PFSK-1 (cell line): ENCODE measurements around the gene NLRP4.

ENCODE experiments used
- FOXP2 ChIP-seq: optimal IDR thresholded peaks from 2 replicates; pipeline ENCODE3; 2011; ENCODE audit warnings: borderline replicate concordance, control low read depth, inconsistent platforms; ENCODE audit not compliant: insufficient read depth; ENCODE audit errors: extremely low read length, extremely low read depth
- POLR2AphosphoS5 ChIP-seq: IDR thresholded peaks from 2 replicates; pipeline ENCODE4 v1.6.1; 2012; ENCODE audit warnings: low read depth, mild to moderate bottlenecking, control low read depth, low read length, moderate library complexity
- SIN3A ChIP-seq: IDR thresholded peaks from 2 replicates; pipeline ENCODE4 v1.6.1; 2012; ENCODE audit warnings: mild to moderate bottlenecking, low read length, moderate library complexity, borderline replicate concordance; ENCODE audit not compliant: insufficient read depth
- TAF1 ChIP-seq: IDR thresholded peaks from 2 replicates; pipeline ENCODE4 v1.6.1; 2012; ENCODE audit warnings: low read length, control low read depth, borderline replicate concordance; ENCODE audit not compliant: insufficient read depth
- TF ChIP-seq, protein P1 (sequence below), 2 experiments: IDR thresholded peaks; 2 replicates each; pipeline versions ENCODE4 v1.6.1 to v1.8.0; 2011 to 2012; ENCODE audit warnings: low read depth in 2 of 2, low read length in 2 of 2, control low read depth in 1 of 2, inconsistent platforms in 1 of 2, mild to moderate bottlenecking in 1 of 2, moderate library complexity in 1 of 2; ENCODE audit not compliant: insufficient read depth in 1 of 2

The NLRP4 gene

DNA sequence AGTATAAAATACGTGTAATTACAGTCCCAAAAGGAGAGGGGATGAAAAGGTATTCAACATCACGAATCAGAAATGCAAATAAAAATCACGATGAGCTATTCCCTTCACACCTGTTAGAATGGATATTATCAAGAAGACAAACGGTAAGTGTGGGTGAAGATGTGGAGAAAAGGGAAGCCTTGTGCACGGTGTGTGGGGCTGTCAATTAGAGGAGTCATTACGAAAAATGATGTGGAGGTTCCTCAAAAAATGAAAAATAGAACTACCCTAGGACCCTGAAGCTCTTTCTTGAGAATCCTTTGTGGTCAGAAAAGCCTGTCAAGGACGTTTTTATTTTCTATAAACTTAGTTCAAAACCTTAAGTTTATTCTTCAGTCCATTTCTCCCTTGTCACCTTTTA lies 23.9 kb upstream of the NLRP4 start:
- TF ChIP-seq SIN3A (no peak), FOXP2 (no peak), TAF1 (no peak), POLR2AphosphoS5 (no peak)
- TF ChIP-seq, protein P1, sequence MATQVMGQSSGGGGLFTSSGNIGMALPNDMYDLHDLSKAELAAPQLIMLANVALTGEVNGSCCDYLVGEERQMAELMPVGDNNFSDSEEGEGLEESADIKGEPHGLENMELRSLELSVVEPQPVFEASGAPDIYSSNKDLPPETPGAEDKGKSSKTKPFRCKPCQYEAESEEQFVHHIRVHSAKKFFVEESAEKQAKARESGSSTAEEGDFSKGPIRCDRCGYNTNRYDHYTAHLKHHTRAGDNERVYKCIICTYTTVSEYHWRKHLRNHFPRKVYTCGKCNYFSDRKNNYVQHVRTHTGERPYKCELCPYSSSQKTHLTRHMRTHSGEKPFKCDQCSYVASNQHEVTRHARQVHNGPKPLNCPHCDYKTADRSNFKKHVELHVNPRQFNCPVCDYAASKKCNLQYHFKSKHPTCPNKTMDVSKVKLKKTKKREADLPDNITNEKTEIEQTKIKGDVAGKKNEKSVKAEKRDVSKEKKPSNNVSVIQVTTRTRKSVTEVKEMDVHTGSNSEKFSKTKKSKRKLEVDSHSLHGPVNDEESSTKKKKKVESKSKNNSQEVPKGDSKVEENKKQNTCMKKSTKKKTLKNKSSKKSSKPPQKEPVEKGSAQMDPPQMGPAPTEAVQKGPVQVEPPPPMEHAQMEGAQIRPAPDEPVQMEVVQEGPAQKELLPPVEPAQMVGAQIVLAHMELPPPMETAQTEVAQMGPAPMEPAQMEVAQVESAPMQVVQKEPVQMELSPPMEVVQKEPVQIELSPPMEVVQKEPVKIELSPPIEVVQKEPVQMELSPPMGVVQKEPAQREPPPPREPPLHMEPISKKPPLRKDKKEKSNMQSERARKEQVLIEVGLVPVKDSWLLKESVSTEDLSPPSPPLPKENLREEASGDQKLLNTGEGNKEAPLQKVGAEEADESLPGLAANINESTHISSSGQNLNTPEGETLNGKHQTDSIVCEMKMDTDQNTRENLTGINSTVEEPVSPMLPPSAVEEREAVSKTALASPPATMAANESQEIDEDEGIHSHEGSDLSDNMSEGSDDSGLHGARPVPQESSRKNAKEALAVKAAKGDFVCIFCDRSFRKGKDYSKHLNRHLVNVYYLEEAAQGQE (IDR thresholded peaks at IDR 0.05; ENCODE audit: insufficient read depth in 1 of 2, low read depth in 2 of 2, low read length in 2 of 2) = no peak

DNA sequence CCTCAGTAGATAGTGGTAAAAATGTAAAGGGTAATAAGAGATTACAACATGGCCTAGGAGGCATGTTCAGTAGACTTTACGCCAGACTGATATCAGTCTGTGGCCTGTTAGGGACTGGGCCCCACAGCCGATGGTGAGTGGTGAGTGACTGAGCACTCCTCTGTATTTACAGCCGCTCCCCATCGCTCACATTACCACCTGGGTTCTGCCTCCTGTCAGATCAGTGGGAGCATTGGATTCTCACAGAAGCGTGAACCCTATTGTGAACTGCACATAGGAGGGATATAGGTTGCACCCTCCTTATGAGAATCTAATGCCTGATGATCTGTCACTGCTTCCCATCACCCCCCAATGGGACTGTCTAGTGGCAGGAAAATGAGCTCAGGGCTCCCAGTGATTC lies 22.4 kb upstream of the NLRP4 start:
- TF ChIP-seq FOXP2 (no peak), POLR2AphosphoS5 (no peak), SIN3A (no peak), TAF1 (no peak)
- TF ChIP-seq, protein P1 (IDR thresholded peaks at IDR 0.05; ENCODE audit: insufficient read depth in 1 of 2, low read depth in 2 of 2, low read length in 2 of 2) = no peak

GRCh38 chr19:55820037-55820436 lies 16.3 kb upstream of the NLRP4 start:
- TF ChIP-seq TAF1 (no peak), SIN3A (no peak), FOXP2 (no peak), POLR2AphosphoS5 (no peak)
- TF ChIP-seq, protein P1 (IDR thresholded peaks at IDR 0.05; ENCODE audit: insufficient read depth in 1 of 2, low read depth in 2 of 2, low read length in 2 of 2) = no peak

GRCh38 chr19:55830656-55831055 lies 5.7 kb upstream of the NLRP4 start:
- TF ChIP-seq, protein P1 (IDR thresholded peaks at IDR 0.05; ENCODE audit: insufficient read depth in 1 of 2, low read depth in 2 of 2, low read length in 2 of 2) = no peak
- TF ChIP-seq POLR2AphosphoS5 (no peak), SIN3A (no peak)

GRCh38 chr19:55831846-55832245 lies 4.5 kb upstream of the NLRP4 start, which contains the start of gene NLRP11:
TSS of gene NLRP11 (minus strand) at chr19:55831999. CDS start at chr19:55818174, 13,825 bp downstream.
- TF ChIP-seq TAF1 (no peak), POLR2AphosphoS5 (no peak), SIN3A (no peak), FOXP2 (no peak)
- TF ChIP-seq, protein P1 (IDR thresholded peaks at IDR 0.05; ENCODE audit: insufficient read depth in 1 of 2, low read depth in 2 of 2, low read length in 2 of 2) = no peak
